ENCODE measurements around the gene MXRA7.
"Not testable (repeated sequence)": the region's sequence is repeated elsewhere in the genome, so short reads cannot be mapped to it uniquely, and the experiment has no call there.

Gene MXRA7

GRCh38 chr17:76642032-76642561 is 68.7 kb downstream of the MXRA7 start:
- DNase-seq (ENCODE audit: low spot score) = no peak
- TF ChIP-seq CTCF (IDR thresholded peaks at IDR 0.05; ENCODE audit: borderline replicate concordance, control extremely low read depth, extremely low read depth, insufficient read depth, missing control alignments) = no peak
- in situ Hi-C loops (cut with MboI; ENCODE audit: low sequenced_read_pairs, unreplicated experiment) = no loop called here

GRCh38 chr17:76641501-76641900 is 69.3 kb downstream of the MXRA7 start:
- DNase-seq (ENCODE audit: low spot score) = no peak
- in situ Hi-C loops (cut with MboI; ENCODE audit: low sequenced_read_pairs, unreplicated experiment) = no loop called here

GRCh38 chr17:76640550-76641380 is 70.0 kb downstream of the MXRA7 start:
- DNase-seq (ENCODE audit: low spot score) = no peak
- in situ Hi-C loops (cut with MboI; ENCODE audit: low sequenced_read_pairs, unreplicated experiment) = no loop called here
- TF ChIP-seq CTCF (IDR thresholded peaks at IDR 0.05; ENCODE audit: borderline replicate concordance, control extremely low read depth, extremely low read depth, insufficient read depth, missing control alignments) = no peak

More at GRCh38 chr17:76641501-76641900, 69.3 kb downstream of the MXRA7 start:
- TF ChIP-seq CTCF (IDR thresholded peaks at IDR 0.05; ENCODE audit: borderline replicate concordance, control extremely low read depth, extremely low read depth, insufficient read depth, missing control alignments) = no peak

GRCh38 chr17:76638263-76638662 is 72.5 kb downstream of the MXRA7 start:
- in situ Hi-C loops (cut with MboI; ENCODE audit: low sequenced_read_pairs, unreplicated experiment) = no loop called here
- no peak for DNase-seq (ENCODE audit: low spot score)
- TF ChIP-seq CTCF (IDR thresholded peaks at IDR 0.05; ENCODE audit: borderline replicate concordance, control extremely low read depth, extremely low read depth, insufficient read depth, missing control alignments) = no peak

GRCh38 chr17:76636486-76637206 is 74.1 kb downstream of the MXRA7 start:
- in situ Hi-C loops (cut with MboI; ENCODE audit: low sequenced_read_pairs, unreplicated experiment); DNase-seq (ENCODE audit: low spot score): not testable (repeated sequence)

GRCh38 chr17:76635659-76636360 is 75.0 kb downstream of the MXRA7 start:
- no peak for DNase-seq (ENCODE audit: low spot score)
- no peak for TF ChIP-seq CTCF (IDR thresholded peaks at IDR 0.05; ENCODE audit: borderline replicate concordance, control extremely low read depth, extremely low read depth, insufficient read depth, missing control alignments)
- in situ Hi-C loops (cut with MboI; ENCODE audit: low sequenced_read_pairs, unreplicated experiment) = no loop called here

All from GM13976 (cell line).